Endothelial cell (in vitro differentiated cells): Measurements from ENCODE around the gene FUOM. TPM values are rescaled to one million over a fixed set of nuclear protein-coding genes. Genes with fewer than 3 reads are reported as not detected.
"Not testable (repeated sequence)": the region's sequence is repeated elsewhere in the genome, so short reads cannot be mapped to it uniquely, and the experiment has no call there.

Experiments used
- DNase-seq: peaks from one replicate; pipeline ENCODE4 v3.0.0; 2021; ENCODE audit warnings: low spot score
- H3K27ac Mint-ChIP-seq: one replicate; pipeline ENCODE4 v1.8.0; 2021; ENCODE audit warnings: mixed read lengths, inconsistent platforms; ENCODE audit not compliant: unreplicated experiment
- H3K27me3 Mint-ChIP-seq: one replicate; pipeline ENCODE4 v1.8.0; 2021; ENCODE audit warnings: mild to moderate bottlenecking, moderate library complexity, mixed read lengths, inconsistent platforms; ENCODE audit not compliant: unreplicated experiment
- H3K36me3 Mint-ChIP-seq: one replicate; pipeline ENCODE4 v1.8.0; 2021; ENCODE audit warnings: mild to moderate bottlenecking, low read depth, mixed read lengths, inconsistent platforms; ENCODE audit not compliant: unreplicated experiment
- H3K4me1 Mint-ChIP-seq: one replicate; pipeline ENCODE4 v1.8.0; 2021; ENCODE audit warnings: mild to moderate bottlenecking, mixed read lengths, inconsistent platforms; ENCODE audit not compliant: unreplicated experiment
- H3K4me3 Mint-ChIP-seq: one replicate; pipeline ENCODE4 v1.8.0; 2021; ENCODE audit warnings: mild to moderate bottlenecking, mixed read lengths, inconsistent platforms; ENCODE audit not compliant: unreplicated experiment
- H3K9me3 Mint-ChIP-seq: one replicate; pipeline ENCODE4 v1.8.0; 2021; ENCODE audit warnings: mixed read lengths, inconsistent platforms; ENCODE audit not compliant: unreplicated experiment
- CTCF ChIP-seq: fragments of 200-600 bp; sonication (generic); IDR thresholded peaks from one replicate; pipeline ENCODE4 v1.5.0; 2021; ENCODE audit warnings: antibody characterized with exemption; ENCODE audit not compliant: unreplicated experiment
- total RNA-seq: library from RNA; stranded (reverse); fragmentation: NEBNext Ultra II Directional; extraction: Animal tissue kit (Norgen Biotek cat#: 25700); gene quantifications from one replicate; pipeline ENCODE4 v1.2.1, GENCODE V29; 2021; ENCODE audit not compliant: unreplicated experiment

FUOM gene
- total RNA-seq, 1 donor from 2014 or later: 8.9 TPM

- TF ChIP-seq CTCF: no peak
- Mint-ChIP-seq H3K4me1 (peaks cover 3% of the 10 kb centered on the region), H3K4me3 (no peak overlapping the region), H3K27ac (no peak overlapping the region), H3K9me3 (no peaks in the 10 kb centered on the region), H3K36me3 (no peaks in the 10 kb centered on the region), H3K27me3 (peaks cover 15% of the 10 kb centered on the region)
- no peak for DNase-seq
These were observed 33.5 kb downstream of the FUOM start for GRCh38 chr10:133324198-133324792.

GRCh38 chr10:133322064-133322709, 35.6 kb downstream of the FUOM start:
- not testable (repeated sequence) for H3K4me3 Mint-ChIP-seq, H3K27ac Mint-ChIP-seq, H3K27me3 Mint-ChIP-seq, DNase-seq, H3K9me3 Mint-ChIP-seq, H3K36me3 Mint-ChIP-seq, H3K4me1 Mint-ChIP-seq

GRCh38 chr10:133320852-133321422, 36.9 kb downstream of the FUOM start:
- not testable (repeated sequence) for H3K4me3 Mint-ChIP-seq, H3K27me3 Mint-ChIP-seq, H3K36me3 Mint-ChIP-seq, H3K4me1 Mint-ChIP-seq, H3K9me3 Mint-ChIP-seq, H3K27ac Mint-ChIP-seq, DNase-seq

GRCh38 chr10:133318494-133319127, 39.2 kb downstream of the FUOM start:
- Mint-ChIP-seq H3K4me3 (no peak overlapping the region), H3K9me3 (no peaks in the 10 kb centered on the region), H3K27ac (no peak overlapping the region), H3K4me1 (peaks cover 3% of the 10 kb centered on the region), H3K36me3 (no peaks in the 10 kb centered on the region), H3K27me3 (no peaks in the 10 kb centered on the region)
- peak; percentile 86 for DNase-seq
- TF ChIP-seq CTCF: peak; percentile 71

- Mint-ChIP-seq H3K9me3 (no peaks in the 10 kb centered on the region), H3K27me3 (peaks cover 2% of the 10 kb centered on the region), H3K36me3 (peaks cover 4% of the 10 kb centered on the region), H3K27ac (no peak overlapping the region), H3K4me1 (peaks cover 3% of the 10 kb centered on the region), H3K4me3 (no peak overlapping the region)
- DNase-seq: no peak
- no peak for TF ChIP-seq CTCF
These were observed 41.1 kb downstream of the FUOM start for GRCh38 chr10:133316732-133317131.

GRCh38 chr10:133316266-133316665, 41.6 kb downstream of the FUOM start:
- H3K4me1 Mint-ChIP-seq: peaks cover 3% of the 10 kb centered on the region
- no peaks in the 10 kb centered on the region for H3K9me3 Mint-ChIP-seq
- no peak overlapping the region for H3K27ac Mint-ChIP-seq
- DNase-seq: no peak
- H3K27me3 Mint-ChIP-seq: peaks cover 2% of the 10 kb centered on the region
- no peak overlapping the region for H3K4me3 Mint-ChIP-seq
- no peak for TF ChIP-seq CTCF
- peaks cover 4% of the 10 kb centered on the region for H3K36me3 Mint-ChIP-seq
